ENCODE data around the gene SLITRK3.

The SLITRK3 gene, protein sequence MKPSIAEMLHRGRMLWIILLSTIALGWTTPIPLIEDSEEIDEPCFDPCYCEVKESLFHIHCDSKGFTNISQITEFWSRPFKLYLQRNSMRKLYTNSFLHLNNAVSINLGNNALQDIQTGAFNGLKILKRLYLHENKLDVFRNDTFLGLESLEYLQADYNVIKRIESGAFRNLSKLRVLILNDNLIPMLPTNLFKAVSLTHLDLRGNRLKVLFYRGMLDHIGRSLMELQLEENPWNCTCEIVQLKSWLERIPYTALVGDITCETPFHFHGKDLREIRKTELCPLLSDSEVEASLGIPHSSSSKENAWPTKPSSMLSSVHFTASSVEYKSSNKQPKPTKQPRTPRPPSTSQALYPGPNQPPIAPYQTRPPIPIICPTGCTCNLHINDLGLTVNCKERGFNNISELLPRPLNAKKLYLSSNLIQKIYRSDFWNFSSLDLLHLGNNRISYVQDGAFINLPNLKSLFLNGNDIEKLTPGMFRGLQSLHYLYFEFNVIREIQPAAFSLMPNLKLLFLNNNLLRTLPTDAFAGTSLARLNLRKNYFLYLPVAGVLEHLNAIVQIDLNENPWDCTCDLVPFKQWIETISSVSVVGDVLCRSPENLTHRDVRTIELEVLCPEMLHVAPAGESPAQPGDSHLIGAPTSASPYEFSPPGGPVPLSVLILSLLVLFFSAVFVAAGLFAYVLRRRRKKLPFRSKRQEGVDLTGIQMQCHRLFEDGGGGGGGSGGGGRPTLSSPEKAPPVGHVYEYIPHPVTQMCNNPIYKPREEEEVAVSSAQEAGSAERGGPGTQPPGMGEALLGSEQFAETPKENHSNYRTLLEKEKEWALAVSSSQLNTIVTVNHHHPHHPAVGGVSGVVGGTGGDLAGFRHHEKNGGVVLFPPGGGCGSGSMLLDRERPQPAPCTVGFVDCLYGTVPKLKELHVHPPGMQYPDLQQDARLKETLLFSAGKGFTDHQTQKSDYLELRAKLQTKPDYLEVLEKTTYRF

DNA sequence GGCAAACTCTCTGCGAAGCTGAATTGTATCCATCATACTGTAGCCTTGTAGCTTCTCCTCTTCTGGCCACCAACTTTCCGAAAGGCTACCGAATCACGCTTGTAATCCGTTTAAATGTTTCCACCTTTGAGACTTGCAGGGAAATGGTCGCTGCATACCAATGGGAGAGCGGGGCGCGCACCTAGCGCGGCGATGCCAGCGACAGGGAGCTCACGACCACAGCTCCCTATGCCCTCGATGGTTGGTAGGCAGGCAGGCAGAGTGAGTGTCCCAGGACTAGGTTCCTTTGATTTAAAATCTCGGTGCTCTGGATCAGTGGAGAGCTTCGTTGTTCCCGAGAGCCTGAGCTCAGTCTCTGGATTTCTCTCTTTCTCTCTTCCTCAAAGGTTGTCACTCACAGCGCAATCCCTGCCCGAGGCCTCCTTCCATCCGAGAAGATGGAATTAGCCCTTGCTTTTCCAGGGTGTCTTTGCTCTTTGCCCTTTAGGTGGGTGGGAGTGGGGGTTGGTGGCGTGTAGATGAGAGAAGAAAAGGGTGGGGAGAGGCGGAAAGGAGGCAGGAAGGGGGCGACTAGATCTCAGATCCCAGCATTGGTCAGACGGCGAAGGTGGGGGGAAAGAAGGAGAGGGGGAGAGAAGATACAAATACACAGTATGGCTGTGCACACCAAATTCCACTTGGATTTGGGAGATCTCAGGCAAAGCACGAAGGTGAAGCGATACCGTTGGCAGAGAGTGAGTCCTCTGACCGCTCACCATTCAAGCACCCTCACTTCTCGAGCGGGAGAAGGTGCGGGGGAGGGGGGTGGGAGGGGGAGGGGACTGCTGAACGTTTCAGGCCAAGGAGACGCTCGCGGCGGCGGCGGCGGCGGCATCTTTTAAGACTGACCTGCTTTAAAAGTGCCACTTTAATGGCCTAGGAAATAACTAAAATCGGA, at the start of gene SLITRK3:
Gene SLITRK3, minus strand, starts transcription at position 745 of the 937 bp plus-strand sequence. CDS start 5,554 bp downstream, outside the sequence.
- no peak for DNase-seq (ENCODE audit: low read depth in 2 of 2)

DNA sequence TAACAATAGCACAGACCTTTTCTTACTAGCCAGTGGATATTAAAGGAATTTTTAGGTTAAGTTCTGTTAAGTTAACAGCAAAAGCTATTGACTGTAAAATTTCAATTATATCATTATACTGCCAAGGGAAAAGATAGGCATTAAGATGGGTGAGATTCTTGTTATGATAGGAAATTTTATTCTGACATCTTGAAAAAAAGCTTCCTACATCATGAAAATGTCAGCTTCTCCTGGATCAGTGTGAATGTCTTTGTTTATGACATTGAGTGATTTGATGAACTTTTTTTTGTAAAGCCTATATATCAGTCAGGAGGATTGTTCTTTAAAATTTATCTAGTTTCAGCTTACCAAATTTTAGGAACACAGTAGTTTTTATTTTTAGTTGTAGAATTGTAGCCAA, 47.4 kb upstream of the SLITRK3 start:
- no peak for DNase-seq (ENCODE audit: low read depth in 2 of 2)

DNA sequence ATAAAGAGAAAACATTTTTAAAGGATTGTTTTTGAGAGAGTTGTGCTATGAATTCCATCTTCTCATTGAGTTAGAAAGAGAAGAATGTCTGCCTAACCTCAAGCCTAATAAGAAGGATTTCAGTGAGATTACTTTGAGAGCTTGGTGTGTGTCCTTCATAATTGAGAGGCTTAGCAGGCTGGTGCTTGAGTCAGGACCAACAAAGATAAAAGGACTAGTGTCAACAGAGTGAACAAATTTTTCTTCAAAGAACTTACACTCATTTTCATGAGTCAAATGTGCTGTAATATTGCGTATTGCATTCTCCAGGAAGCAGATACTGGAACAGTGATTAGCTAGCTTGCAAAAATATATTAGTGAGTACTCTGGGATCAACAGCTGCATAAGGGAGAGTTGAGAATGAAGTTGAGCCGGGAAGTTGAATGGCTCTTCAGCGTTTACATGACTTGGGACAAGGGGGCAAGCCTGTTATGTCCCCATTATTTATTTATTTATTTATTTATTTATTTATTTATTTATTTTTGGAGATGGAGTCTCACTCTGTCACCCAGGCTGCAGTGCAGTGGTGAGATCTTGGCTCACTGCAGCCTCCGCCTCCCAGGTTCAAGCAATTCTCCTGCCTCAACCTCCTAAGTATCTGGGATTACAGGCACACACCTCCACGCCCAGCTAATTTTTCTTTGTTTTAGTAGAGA, 37.5 kb upstream of the SLITRK3 start:
- DNase-seq (ENCODE audit: low read depth in 2 of 2) = no peak

DNA sequence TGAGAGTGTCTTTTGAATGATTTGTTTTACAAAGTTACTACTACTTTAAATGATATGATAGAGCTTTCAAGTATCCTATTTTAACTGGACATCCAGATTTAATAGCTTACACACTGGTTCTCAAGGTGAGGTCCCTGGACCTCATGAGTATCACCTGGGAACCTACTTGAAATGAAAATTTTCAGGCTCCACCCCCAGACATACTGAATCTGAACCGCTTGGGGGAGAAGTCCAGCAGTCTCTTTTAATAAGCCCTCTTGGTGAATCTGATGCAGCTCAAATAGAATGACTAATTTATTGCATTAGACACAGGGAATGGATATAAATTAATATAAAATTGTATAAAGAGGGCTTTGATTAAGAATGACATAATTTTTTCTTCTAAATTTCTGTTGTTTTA, 29.4 kb upstream of the SLITRK3 start:
- no peak for DNase-seq (ENCODE audit: low read depth in 2 of 2)

DNA sequence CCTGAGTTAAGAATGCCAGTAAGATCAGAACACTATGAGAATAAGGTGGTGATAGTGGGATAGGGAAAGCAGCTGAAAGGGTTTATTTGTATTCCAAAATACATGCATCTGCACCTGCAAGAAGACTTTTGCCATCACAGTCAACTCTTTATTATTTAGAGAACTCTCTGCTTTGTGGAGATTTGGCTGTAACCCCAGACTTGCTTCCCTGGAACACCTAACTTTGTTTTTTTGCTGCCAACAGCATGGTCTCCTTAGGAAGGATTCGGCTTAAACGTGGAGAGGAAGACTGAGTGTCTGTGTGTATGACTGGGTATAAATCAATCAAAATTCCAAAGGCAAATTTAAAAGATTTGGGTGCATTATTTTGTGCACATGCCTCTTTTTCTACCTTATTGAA, 21.6 kb upstream of the SLITRK3 start:
- no peak for DNase-seq (ENCODE audit: low read depth in 2 of 2)

DNA sequence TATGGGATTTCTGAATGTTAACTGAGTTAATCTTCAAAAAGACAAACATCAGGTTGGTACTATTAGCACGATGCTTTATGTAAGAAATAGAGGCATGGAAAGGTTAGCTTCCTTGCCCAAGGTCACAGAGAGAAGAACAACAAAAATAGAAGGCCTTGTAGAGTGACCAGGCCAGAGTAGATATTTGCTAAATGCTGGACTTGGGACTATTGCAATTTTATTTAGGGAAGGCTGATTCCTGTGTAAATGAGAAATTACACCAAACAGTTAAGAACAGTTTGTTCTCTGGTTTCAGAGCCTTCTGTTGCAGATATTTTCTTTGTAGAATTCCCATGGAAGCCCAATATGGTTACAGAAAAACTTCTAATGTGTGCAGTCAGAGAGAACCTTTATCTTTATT, 16.4 kb upstream of the SLITRK3 start:
- no peak for DNase-seq (ENCODE audit: low read depth in 2 of 2)

DNA sequence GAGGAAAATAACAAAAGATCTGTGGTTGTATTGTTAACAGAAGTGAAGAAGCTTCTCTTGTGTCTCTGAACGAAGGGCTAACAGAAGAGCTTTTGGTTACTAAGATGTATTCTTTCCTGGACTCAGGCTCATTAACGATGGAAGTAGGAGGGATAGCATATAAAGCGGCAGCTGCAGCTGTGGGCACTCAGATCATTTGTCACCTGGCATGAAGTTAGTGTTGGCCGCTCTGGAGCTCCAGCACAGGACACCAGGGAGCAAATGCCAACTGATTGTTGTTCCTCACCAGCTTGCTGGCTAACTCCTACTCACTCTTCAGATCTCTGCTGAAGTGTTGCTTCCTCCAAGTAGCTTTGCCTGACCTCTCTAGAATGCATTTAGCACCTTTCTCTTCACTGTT, 15.5 kb upstream of the SLITRK3 start:
- DNase-seq (ENCODE audit: low read depth in 2 of 2) = no peak

DNA sequence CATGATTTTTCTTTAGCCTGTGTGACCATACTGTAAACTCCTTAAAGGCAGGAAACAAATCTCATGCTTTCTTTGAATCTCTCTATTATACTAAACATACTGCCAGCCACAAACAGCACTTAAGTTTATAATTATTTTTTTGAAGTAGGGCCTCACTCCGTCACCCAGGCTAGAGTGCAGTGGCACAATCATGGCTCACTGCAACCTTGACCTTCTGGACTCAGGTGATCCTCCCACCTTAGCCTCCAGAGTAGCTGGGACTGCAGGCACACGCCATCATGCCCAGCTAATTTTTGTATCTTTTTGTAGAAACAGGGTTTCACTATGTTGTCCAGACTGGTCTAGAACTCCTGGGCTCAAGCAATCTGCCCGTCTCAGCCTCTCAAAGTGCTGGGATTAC, 14.5 kb upstream of the SLITRK3 start:
- no peak for DNase-seq (ENCODE audit: low read depth in 2 of 2)

DNA sequence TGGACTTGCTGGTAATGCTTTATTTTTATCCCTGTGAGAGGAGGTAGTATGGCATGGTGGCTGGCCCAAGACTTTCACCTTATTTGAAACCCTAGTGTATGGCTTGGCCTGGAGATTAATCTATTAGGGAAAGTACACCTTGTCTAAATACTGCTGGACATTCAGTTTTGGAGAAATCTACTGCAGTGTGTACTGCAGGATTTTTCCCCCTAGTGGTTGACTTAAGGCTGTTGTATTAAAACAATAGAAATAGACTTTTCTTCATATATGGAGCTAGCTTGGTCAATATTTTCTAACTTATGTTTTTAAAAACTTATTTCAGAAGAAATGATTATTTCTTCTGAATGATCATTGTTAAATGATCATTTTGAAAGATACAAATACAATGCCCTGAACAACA, 13.9 kb upstream of the SLITRK3 start:
- DNase-seq (ENCODE audit: low read depth in 2 of 2) = no peak

DNA sequence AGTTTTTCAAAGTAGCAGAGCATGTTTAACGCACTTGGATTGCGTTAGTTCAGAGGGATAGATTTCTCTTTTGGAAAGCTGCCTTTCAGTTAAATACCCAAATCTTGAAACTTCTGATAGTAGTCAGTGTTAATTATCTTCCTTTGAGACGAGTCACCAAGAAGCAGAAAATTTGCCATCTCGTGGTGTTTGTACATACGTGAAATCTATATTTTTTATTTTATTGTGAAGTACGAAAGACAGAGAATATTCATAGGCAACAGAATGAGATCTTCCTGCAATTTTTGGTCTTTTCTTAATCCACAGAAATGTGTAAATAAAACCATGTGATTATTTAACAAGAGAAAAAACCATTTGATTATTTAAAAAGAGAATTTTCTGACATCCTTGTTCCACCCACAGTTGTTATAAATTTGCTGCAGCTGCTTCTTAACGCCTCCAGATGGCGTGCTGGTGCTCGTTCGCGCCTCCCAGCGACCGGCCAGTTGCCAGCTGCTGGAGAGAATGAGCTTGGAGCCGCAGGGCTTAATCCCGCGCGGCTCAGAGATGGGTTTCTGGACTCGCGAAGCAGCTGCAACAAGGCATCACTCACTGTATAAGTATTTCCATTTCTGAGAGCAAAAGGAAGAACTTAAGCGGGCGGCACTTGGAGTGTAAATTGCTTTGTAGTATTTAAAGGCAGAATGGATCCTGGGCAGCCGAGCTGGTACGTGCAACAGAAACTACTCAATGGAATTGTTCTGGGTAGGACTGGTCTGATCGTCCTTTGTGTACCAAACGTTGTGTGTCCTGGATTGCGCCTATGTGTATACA, 10.5 kb upstream of the SLITRK3 start:
- no peak for DNase-seq (ENCODE audit: low read depth in 2 of 2)

DNA sequence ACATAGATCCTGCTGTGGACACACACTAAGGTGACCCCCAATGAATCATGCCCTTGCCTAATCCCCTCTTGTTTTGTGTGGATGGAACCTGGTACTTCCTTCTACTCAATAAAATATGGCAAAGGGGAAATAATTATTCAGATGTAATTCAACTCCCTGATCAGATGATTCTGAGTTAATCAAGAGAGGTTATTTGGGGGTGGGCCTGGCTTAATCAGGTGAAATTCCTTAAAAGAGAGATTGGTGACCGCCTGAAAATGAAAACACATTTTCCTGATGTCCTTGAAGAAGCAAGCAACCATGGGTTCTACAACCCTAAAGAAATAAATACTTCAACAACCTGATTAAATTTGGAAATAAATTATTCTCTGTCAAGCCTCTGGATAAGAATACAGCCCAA, 8.3 kb upstream of the SLITRK3 start:
- DNase-seq (ENCODE audit: low read depth in 2 of 2) = no peak

DNA sequence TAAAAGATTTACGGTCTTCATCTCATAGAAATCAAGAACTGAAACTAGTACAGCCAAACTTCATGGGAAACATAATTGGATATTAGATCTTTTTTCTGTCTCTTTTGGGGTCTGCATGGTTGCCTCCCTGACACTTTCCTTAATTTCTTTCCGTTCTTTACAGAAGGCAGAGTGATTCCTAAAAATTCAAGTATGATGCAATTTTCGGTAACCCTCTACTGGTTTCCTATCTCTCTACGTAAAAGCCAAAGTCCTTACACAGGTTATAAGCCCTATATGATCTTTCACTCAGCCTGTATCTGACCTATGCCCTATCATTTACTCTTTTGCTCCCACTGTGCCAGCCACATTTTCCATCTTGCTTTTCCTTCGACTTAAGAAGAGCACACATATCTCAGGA, 6.8 kb upstream of the SLITRK3 start:
- no peak for DNase-seq (ENCODE audit: low read depth in 2 of 2)

DNA sequence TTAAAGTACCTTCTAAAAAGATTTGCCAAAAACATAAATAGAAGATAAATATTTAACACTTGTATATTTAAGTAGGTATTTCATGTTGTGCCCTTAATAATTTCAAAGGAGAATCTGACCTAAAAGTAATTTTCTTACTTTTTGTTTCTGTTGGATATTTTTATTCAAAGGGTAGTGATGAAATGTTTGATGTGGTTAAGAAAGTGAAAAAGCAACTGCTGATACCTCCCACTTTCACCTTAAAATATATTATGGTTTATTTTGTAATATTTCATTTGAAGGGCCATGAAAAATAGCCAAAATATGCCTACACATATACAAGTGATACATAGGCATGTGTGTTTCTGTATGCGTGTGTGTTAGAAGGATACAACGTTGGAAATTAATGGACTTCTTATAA, 5.8 kb upstream of the SLITRK3 start:
- DNase-seq (ENCODE audit: low read depth in 2 of 2) = no peak

DNA sequence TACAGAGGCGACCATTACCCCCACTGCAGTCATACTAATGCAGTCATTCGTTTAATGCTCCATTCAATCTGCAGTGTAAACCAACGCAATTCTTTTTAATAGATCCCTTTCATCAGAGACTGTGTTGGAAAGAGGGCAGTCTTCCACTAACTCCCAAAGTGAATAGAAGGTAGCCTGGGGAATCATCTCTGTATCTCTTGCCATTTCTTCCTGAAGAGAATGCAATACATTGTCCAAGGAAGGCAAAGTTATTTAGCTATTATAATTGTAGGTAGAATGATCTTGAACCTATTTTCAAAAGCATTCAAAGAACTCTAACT, 1.3 kb upstream of the SLITRK3 start:
- DNase-seq (ENCODE audit: low read depth in 2 of 2) = no peak

DNA sequence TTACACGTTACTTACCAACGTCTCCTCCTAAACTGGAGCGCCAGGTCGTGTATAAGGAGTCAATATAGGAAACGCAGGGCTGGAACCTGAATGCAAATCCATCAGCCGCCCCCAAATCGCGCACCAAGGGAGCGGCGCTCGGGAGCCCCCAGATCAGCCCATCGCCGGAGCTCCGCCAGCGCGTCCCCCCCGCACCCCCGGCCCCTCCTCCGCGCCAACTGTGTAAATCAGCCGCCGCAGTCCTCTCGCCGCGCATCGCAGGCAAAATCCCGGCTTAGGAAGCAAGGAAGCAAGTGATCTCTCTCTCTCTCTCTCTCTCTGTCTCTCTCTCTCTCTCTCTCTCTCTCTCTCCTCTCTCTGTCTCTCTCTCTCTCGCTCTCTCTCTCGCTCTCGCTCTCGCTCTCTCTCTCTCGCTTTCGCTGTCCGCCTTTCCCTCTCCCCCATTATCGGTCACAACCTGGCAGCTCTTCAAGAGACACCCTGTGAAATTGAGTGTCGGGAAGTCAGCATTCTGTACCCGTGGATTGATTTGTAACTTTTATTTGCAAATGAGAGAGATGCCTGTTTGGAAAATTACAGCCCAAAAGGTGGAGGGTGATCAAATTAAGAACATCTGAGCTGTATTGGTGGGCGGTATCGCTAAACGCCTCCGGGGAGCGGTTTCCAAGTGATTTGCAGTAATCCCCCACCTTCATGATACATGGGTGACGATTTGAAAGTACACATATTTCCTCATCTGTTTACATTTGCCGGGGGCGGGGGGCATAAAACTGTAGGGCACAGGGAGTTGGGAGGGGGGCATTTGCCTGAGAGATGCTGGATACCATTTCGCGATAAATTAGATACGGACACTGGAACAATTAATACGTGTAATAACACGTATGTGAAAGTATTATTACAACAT, 645 bp upstream of the SLITRK3 start:
- DNase-seq (ENCODE audit: low read depth in 2 of 2) = no peak

DNA sequence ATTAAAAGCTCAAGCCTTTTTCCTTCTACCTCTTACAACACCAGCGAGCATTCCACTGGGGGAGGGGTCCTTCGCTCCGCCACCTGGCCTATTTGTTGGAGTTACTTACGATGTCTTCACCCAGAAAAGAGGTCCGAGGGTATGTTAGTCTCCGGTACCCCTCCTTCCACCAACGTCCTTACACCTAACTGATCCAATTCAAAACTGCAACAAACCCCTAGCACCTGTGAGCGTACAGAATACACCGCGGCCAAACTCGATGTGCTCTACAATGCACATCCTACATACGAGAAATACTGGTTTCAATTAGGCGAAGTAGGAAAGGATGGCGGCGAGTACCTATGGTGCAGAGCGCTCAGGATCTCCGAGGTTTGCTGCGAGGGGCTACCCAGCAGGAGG, 944 bp downstream of the SLITRK3 start:
- DNase-seq (ENCODE audit: low read depth in 2 of 2) = no peak

DNA sequence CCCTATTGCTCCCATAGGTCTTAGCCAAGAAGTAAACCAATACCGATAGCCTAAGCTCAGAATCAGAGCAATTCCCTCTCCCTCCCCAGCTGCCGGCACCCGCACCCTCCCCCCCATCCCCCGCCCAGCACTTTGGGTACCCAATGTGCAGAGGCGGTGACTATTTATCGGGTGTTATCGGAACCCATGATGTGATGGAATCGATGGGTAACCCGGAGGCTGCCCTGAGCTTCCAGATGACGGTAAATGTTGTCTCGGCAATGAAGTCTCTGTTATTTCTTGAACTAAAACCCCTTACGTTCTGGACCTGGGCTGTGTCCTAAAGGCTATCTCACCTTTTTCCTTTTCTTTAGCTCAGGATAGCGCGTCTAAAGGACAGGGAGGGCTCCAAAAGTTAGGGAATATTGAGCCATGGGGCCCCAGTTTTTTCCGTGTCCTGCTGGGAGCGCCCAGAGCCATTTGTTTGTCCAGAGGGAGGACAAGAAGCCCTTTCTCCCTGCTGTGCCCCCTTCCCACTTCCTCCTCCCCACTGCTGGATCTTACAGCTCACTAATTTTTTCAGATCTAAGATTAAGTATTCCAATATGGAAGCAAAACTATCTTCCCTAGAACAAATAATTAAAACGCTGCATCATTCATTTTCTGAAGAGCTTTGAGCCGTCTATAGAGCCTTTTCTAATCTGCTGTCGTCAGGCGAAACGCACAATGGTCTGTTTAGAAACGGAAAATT, 1.5 kb downstream of the SLITRK3 start:
- DNase-seq (ENCODE audit: low read depth in 2 of 2) = no peak

DNA sequence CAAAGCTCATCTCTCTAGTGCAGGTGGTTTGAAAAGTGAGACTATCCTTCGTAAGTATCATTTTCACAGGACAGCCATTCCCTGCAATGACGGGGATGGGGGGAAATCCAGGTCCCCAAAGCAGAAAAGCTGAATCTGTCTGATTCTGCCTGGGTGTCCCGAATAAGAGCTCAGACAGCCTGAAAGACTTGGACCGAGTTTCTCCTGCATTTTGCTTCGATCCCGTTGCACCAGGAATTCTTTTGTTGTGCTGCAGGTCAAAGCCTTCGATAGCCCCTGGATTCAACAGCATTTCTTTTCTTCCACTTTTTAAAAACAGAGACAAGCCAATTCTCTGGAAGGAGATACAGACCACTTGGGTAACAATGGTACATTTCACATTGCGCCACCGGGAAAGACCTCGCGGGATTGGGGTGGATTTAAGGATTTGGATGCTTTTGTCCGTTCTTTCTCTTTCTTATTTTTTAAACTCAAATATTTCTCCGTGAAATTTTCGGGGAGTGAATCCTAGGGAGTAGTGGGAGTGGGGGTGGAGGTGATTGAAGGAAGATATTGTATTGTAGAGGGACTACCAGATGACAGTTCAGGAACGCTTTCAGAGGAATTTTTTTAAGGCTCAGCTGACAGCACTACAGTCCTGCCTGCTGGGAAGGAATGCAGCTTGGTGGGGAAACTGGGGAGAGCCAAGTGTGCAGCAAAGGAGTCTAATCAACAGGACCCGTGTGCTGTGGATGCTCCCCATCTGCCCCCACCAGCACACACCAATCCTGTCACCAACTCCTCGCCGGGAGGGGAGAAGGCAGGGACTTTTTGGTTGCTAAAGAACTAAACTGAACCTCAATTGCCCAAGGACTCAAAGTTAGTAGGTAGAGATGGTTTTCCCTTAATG, 2.6 kb downstream of the SLITRK3 start:
- no peak for DNase-seq (ENCODE audit: low read depth in 2 of 2)
